ENCODE measurements around the gene FCN3.

FCN3 gene

DNA sequence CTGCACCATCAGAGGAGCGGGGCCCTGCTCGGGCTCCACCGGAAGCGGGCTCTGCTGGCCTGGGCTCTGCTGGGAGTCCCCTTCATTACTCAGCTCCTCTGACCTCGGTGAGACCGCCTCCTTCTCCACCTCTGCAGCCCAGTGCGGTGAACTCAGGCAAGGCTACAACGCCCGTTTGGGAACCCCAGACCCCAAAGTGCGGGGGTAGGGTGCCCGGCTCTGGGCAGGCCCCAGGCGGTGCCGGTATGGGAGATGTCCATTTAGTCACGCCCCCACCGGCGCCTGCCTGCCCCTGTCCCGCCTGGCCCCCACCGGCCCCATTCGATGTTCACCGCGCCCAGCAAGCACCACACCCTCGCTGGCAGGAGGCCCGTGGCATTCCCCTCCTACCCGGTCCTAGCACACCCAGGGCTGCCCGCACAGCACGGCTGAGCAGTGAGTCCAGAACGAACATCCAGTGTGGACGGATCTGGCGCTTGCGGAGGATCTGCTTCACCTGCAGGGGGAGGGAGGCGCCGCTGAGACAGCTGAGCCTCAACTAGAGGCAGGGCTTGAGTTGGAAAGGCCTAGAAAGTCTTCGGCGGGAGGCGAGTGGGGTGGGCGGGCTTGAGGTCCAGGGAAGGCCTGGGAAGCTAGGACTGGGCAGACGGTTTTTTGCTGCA lies 17.9 kb downstream of the FCN3 start:
- DNase-seq: no peak

DNA sequence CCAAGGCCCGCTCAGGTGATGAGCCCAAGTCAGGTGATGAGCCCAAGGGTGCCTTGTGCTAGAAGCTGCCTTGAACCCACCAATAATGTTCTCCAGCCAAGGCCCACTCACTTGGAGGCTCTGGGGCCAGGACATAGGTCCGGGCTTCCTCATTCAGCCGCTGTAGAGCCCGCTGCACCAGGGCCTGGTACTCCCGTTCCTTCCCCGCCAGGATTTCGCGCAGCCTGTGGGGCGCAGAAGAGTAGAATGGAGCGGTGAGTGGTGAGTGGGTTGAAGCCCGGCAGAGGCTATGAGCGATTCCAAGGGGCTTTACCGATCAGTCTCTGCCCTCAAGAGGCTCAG lies 18.4 kb downstream of the FCN3 start:
- no peak for DNase-seq

- no peak for DNase-seq
These were observed 18.9 kb downstream of the FCN3 start for GRCh38 chr1:27355683-27356082.

DNA sequence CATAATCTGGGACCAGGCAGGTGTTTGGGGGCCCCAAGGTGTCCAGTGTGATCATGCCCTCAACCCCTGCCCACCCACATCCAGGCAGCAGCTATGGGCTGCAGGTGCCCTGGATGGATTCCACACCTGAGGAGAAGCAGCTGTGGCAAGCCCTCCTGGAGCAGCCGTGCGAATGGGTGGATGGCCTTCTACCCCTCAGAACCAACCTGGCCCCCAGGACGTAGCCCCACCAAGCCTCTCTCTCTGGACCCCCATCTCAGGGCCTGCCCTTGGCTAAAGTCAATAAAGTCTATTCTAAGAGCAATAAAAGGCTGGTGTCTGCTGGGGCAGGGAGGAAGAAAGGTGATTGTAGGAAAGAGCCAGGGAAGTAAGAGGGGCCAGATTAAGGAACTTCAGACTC lies 21.0 kb downstream of the FCN3 start:
- DNase-seq: no peak

GRCh38 chr1:27353166-27353565 lies 21.5 kb downstream of the FCN3 start:
- no peak for DNase-seq

DNA sequence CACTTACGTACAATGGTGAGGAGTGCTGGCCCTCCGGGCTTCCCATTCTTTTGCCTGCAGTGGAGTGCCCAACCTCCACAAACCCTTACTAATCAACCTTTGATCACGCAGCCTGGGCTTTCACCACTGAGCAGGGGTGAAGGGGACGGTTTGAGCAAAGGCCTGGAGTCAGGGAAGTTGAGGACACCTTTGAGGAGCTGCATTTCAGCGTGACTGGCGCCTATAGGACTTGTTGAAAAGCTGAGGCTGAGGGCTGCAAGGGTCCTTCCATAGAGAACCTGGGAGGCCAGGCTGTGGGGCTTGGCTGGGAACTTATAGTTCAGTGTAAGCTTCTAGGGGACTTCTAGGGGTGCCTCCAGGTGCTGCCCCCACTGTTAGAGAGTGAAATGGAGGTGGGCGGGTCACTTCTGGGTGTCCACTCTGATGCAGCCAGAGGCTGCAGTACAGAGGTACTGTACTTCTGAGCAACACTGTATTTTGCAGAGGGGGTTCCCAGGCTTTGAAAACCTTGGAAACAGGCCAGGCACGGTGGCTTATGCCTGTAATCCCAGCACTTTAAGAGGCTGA lies 23.0 kb downstream of the FCN3 start:
- DNase-seq: no peak

GRCh38 chr1:27350663-27351540 lies 23.7 kb downstream of the FCN3 start:
- DNase-seq: no peak

- peak; percentile 72 for DNase-seq
These were observed 24.6 kb downstream of the FCN3 start for GRCh38 chr1:27349784-27350662.

DNA sequence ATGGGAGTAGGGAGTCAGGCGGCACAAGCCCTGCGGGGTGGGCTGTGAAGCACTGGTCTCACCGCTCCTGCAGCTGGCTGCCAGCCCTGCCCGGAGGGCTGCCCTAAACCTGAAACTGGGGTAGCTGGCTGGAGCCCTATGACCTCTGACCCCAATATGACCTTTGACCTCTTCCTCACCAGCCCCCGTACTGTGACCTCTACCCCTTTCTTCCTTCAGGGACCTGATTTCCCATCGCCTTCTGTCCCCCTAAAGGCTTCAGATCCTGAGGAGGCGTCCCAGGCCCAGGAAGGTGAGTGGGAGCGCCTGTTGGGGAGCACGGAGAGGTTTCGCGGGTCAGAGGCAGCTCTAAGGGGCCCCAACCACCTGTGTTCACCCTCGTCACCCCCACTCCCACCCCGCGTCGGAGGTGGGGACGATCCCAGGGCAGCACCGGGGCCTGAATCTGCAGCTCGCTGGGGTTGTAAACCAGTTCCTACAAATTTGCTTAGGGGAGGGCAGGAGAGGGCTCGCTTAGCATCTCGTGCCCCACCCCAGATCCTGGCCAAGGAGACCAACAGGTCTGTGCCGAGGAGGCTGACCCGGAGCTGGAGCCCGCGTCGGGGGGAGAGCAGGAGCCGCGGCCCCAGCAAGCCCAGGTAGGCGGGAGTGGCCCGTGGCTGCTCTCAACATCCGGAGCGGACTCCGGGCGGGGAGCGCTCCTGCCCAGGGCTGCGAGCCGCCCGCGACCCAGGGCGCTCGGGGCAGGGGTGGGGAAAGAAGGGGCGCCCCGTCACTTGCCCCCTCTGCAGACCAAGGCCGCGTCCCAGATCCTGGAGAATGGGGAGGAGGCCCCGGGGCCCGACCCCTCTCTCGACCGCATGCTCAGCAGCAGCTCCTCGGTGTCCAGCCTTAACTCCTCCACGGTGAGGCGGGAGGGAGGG lies 25.5 kb downstream of the FCN3 start:
- DNase-seq: peak; percentile 72

- DNase-seq: no peak
These were observed 27.5 kb downstream of the FCN3 start for GRCh38 chr1:27346991-27347624.

- no peak for DNase-seq
These were observed 28.3 kb downstream of the FCN3 start for GRCh38 chr1:27346357-27346756.

DNA sequence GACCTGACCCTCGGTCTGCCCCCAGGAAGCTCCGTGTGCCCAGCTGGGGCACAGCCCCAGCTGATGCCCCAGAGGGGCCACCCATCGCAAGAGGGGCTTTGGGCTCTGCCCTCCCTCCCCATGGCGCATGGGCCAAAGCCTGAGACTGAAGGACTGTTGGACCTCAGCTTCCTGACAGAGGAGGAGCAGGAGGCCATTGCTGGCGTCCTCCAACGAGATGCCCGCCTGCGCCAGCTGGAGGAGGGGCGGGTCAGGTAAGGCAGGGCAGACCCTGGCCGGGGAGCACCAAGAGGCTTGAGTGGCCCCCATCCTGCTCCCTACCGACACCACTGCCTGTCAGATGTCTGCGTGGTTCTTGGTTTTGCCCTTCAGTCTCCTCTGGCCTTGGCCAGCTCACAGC lies 29.4 kb downstream of the FCN3 start:
- no peak for DNase-seq

GRCh38 chr1:27343639-27344025 lies 31.0 kb downstream of the FCN3 start:
- no peak for DNase-seq

GRCh38 chr1:27342778-27343638 lies 31.6 kb downstream of the FCN3 start:
- DNase-seq: no peak

DNA sequence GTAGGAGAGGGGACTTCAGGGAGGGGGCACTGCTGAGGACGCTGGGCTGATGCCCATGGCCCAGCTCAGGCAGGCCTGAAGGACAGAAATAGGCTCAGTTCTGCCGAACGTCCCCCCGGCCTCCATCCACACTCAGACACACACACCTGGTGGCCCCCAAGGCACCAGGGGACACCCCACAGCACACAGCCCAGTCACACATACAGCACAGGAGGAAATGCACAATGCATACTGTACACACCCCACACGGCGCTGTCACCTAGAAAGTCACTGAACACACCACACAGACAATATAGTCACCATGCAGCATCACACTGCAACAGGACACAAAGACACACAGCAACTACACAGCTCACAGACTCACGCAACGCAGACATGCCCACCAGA lies 32.2 kb downstream of the FCN3 start:
- DNase-seq: no peak

DNA sequence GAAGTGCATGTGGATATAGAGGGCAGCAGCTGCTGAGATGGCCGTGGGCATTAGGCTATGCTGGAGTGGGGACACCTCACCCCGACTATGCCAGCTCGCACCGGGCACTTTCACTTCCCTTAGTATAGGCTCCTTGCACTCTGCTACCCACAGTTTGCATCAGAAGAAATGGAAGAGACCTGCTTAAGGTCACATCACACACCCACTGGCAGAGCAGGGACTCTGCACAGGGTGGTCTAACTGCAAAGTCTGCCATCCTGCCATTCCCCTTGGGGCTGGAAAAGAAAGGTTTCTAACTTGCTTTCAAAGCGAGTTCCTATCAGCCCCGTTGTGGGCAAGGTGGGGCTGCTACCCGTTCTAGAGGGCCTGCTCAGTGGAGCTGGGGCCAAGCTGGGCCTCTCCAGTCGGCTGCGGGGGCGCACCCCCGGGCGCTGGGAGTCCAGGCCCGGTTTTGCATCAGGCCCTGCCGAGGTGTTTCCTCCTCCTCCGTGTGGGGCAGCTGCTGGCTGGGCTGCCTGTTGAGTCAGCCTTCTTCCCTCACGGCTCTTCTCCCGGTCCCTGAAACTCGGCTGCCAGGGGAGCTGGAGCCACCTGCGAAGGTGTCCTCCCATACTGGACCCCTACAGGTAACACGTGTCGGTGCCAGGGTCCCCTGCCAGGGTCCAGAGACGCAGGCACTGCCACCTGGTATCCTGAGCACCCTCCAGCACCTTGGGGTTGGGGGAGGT lies 32.9 kb downstream of the FCN3 start, which contains the start of gene SYTL1:
Gene SYTL1, plus strand, starts transcription at position 498 of the 728 bp plus-strand sequence. CDS start 3,313 bp downstream, outside the sequence.
- peak; percentile 35 for DNase-seq

- no peak for DNase-seq
These were observed 35.4 kb downstream of the FCN3 start for GRCh38 chr1:27339213-27339612.

DNA sequence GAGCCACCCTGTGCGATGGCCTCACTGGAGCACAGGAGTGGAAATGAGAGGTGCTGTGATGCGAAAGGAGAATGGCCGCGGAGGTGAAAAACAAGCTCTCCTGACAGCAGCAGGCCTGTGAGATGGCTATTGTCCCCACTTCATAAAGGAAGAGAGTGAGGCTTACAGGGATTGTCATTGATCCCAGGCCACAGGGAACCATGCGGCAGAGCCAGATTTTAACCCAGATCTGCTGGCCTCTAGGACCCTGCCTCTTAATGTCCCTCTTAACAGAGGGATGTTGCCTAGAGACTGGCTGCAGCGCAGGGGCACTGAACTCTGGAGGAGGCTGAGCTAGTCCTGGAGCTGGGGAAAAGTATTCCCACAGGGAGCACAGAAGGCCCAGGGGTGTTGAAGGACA lies 35.9 kb downstream of the FCN3 start:
- no peak for DNase-seq

GRCh38 chr1:27336756-27337155 lies 37.9 kb downstream of the FCN3 start:
- DNase-seq: no peak
